GM18499 (cell line): Measurements from ENCODE around the gene DPP4.
"Not testable (repeated sequence)": the region's sequence is repeated elsewhere in the genome, so short reads cannot be mapped to it uniquely, and the experiment has no call there.

Source experiments
- ATAC-seq: cut with Tn5 transposase; IDR thresholded peaks from one replicate; pipeline ENCODE4 v1.9.1; 2021; ENCODE audit warnings: moderate number of reproducible peaks; ENCODE audit not compliant: insufficient read depth, unreplicated experiment

The DPP4 gene

DNA sequence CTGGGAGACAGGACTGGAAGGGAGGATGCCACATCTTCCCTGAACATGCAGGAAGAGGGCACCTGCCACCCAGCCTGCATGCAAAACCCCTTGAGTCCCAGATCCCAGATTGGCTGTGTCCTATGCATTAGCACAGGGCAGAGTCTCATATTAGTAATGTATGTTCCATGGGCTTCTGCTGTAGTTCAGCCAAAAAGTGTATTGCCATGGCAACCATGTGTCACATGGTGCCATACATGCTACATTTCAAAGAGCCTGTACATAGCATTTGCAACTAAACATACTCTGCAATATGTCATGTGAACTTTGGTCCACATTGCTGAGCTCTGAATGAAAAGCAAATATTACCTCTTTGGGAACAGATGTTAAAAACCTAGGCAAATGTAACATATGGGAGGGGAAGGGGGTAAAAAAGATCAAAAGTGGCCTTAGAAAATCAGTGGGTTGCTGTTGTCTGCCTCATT, 78.4 kb downstream of the DPP4 start:
- ATAC-seq: no peak

DNA sequence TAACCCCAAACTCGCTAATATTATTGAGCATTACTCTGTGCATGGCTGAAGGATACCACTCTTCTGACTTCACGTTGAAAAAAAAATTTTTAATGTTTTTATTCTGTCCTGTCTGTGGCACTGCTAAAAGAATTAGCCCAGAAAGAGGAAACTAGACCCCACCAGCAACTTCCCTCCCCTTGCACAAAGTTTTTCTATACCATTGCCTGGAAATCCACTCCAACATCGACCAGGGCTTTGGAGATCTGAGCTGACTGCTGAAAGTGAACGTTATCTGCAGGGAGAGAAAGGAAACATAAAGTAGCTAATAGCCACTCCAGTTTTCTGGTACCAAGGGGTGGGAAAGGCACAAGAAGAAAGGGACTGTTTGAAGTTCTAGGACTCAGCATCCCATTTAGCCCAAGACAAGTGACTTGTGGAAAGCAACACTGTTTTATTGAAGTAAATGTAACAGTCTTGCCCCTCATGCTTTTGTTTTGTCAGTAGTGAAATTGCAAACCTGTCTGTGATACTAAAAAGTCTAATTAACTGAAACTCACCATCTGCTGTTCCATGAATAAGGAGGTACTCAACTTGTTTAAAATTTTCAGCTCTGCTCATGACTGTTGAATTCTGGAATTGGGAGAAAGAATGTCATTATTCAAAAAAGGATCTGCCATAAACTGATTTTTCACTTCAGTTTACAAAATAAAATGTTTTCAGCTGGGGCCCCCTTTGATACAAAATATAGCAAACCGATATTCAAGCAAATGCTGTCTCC, 79.1 kb downstream of the DPP4 start:
- no peak for ATAC-seq

DNA sequence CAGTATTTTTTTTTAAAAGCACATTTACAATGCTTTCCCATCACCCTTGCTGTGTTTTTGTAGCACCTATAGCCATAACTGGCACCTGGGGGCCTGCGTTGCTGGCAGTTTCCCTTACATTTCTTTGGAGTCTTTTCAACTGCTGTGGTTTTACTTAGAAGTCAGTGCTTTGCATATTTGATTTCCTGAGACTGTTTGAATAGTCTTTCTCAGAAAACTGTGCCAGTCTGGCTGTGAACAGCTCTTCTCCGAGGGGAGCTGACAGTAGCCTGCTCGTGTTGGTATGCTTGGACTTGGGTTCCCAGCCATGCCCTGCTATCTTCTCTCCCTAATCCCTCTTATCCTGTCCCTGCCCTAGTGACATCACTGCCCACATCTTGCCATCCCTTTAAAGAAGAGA, 81.5 kb downstream of the DPP4 start:
- ATAC-seq: peak; percentile 56

DNA sequence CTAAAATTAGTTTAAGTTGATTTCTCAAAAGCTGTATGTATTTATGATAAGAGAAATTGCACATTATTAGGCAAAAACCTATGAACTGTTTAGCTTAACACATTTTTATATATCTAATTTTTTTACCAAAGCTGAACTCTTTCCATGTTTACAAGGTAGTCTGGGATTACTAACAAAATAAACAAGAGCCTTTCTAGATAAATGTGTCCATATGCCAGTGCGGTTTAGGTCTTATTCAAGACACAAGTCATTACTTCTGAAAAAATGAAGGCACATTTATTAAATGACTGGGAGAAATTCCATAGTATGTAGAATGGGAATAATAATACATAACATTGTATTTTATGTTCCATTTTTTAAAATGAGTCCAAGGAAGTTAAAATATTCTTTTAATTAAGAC, 82.0 kb downstream of the DPP4 start:
- ATAC-seq: no peak

DNA sequence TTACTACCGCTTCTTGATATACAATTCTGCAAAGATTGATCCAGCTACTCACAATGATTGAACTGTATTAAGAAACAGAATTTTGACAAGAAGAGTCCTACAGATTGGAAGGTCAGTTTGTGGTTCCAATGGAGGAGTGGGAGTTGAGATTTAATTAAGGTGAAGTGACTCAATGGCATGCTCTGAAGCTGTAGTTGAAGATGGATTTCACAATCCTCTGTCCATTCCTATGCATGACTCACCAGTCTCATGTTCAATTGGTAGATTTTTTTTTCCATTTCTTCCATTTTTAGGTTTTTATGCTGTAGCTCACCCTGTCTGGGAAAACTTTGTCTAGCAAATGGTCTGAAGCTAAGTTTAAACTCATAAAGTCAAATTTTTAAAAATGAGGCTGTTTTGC, 83.3 kb downstream of the DPP4 start:
- no peak for ATAC-seq

DNA sequence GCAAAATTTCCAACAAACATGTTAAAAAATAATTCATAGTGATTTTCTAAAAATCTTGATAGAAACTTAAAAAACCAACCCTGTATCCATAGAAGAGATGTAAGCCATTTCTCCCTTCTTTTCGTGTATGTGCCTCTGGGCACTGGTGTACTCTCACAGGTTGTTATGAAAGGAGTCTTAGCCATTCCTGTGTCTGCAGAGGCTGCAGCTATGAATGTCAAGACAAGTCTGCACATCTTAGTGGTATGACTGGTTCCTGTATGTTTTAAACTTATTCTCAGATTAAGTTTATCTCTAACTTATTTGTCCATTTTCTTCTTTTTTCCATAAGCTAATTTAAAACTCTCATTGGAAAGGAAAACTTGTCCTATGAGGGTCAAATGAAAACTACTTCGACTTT, 84.0 kb downstream of the DPP4 start:
- ATAC-seq: no peak

DNA sequence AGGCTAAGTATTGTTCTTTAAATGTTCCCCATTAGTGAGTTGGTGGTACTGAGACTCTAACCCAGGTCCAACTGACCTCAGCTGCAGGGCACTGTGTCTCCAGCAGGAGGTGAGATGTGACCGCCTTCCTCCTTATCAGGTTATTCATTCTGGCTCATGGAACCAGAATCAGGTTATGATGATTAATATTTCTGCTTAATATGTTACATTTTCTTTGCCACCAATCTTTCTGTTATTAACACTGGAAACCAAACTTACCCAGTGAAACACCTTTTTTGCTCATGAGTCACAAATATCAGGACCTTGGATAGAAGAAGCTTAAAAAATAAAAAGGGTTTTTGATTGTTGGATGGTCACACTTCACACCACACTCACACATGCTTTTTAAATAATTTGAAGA, 85.4 kb downstream of the DPP4 start:
- ATAC-seq: no peak

DNA sequence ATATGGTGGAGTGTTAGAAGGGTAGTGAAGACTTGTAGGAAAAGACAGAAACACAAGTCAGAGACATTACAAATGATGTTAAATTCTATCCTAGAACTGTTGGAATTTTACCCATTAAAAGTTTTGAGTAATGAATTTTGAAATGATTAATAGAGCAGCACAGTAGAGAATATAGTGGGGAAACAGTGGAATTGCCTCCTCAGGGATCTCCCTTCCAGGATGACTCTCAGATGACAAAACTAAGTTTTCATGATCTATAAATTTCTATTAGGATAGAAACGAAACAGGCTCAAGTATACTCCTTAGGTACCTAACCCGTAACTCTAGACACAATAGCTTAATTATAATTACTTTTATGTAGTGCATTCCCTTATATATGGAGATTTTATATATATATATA, 86.7 kb downstream of the DPP4 start:
- ATAC-seq: no peak

DNA sequence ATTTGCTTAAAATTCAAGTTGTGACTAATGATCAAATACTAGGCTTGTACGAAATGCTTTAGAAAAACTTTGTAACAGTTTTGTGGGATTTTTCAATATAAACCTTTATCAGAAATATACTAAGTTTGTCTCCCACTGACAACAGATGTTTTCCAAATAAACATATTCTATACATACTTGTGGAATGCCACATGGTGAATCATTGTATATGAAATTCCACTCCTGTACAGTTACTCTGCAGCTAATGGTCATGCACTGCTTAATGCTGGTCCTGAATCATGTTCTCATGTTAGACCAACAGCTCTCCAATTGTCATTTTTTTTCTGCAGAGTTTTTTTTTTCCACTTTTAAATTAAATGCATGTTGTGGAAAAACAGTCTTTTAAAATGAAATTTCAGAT, 90.1 kb downstream of the DPP4 start:
- ATAC-seq: no peak

DNA sequence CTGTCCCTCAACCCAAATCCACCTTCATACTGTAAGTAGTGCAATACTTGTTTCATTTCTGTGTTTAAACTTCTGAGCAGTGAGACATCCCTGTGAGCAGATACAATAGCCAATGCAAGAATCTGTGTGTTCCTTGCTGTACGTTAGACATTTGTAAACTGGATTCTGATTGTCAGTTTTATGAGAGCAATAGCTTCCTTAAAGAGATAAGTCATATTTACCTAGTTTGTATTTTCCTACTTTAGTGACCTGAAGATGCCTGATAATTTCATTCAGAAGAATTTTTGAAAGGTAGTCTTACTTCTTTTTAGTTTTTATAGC, 90.7 kb downstream of the DPP4 start:
- no peak for ATAC-seq

DNA sequence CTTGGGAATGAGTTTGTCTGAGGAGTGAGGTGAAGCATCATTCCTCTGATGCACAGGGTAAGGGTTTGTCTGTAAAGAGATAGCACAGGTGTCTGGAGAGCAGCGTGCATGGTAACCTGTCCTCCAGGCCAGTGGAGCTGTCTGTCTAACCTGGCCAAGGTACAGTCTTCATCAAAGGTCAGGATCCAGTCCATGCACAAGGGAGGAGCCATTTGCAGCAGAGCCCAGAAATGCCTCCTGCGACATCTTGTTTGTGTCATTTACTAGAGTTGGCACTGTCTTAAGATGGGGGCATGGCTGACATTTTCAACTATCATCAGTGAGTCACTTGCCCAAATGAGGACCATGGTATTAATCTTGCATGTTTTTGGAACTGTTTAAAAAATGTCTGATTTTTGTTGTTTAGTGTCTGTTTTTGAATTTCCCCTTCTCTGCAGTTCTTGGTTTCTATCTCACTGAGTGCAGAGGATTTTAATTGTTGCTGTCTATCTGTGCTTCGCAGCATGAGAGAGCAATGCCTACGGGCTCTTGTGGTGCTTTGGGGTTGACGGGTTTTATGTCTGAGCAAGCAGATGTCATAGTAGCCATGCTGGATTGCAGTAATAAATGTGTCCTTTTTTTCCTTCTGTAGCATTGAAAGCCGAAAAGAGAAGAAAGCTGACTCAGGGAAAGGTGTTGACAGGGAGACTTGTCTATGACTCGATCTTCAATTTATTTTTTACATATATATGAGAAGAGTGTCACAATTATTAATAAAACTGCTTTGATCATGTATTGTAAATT, 91.3 kb downstream of the DPP4 start:
- ATAC-seq: no peak

DNA sequence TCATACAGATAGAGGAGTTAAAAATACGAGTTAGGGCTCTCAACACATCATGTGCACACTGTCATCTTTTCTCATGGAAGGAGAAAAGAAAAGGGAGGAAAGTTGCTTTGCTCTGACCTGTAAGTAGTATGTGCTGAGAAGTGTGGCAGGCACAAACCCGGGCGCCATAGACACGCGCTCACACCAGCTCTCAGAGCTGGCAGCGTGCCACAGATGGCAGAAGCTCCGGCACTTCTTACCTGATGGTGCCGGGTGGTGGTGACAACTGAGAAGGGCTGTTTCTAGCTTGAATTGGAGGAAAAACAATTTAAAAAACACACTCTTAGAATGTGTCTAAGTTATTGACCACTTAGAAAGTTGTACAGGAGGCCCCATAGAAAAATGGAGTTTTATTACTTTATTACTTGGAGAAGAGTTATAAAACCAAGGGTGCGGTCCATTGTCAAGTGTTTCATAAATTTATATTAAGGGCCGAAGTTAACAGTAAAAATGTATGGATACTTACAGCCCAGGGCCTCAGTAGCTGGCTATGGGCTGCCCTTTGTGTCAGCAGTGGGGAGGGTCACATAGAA, 92.2 kb downstream of the DPP4 start:
- no peak for ATAC-seq

DNA sequence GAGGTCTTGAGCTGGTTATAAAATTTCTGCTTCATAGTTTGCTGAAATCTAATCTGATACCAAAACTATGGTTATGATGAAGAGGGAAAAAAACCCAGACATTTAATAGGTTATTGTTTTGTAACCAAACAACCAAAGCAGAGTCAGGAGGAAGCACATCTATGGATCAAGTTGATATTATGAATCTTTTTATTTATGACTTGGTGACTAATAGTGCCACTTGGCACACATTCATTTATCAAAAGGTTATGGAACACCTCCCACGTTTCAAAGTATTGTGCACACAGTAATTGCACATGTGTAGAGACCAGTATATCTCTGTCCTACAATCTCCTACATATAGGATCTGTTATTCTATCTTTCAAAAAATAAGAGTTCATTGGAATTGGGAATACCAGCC, 93.0 kb downstream of the DPP4 start:
- no peak for ATAC-seq

DNA sequence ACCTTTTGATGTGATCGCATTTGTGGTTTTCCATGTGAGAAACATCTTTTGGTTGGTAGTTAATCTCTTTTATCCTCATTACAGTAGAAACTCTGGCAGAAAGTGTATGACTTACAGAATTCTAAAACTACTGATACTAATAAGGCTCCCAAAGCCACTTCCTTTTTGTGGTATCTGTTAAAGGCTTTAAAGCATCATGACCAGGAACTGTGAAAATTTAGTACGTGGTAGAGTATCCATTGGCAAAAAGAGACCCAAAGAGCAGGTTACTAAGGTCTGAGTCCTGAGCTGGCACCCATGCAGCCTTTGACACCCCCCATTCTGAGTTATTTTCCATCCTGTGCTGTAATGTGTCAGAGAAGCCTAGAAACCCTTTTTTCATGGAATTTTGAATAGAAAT, 94.5 kb downstream of the DPP4 start:
- ATAC-seq: no peak

DNA sequence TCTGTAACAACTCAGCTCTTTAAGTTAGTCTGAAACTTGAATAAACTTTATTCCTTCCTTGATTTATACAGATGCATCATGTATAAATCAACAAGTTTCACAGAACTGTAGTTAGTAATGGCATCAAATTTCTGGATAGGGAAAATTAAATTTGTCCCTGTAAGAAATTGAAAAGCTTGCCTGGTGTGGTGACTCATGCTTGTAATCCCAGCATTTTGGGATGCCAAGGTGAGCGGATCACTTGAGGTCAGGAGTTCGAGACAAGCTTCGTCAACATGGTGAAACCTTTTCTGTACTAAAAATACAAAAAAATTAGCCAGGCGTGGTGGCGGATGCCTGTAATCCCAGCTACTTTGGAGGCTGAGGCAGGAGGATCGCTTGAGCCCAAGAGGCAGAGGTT, 96.1 kb downstream of the DPP4 start:
- not testable (repeated sequence) for ATAC-seq

DNA sequence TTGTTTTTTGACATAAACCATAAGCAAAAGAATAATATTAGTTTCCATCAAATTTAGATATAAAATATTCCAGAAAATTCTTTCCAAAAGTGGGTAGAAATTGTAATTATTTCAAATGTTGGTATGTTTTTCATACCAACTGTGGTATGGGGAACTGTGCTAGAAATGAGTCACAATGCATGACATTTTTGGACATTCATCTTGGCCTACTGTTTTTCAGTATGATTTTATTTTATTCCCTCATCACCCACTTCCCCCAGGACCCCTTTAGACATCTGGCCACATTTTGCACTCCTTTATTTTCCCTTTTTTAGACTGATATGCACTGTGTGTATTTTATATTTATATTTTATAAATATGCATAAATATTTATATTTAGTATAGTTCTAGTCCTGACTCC, 97.1 kb downstream of the DPP4 start:
- ATAC-seq: no peak

DNA sequence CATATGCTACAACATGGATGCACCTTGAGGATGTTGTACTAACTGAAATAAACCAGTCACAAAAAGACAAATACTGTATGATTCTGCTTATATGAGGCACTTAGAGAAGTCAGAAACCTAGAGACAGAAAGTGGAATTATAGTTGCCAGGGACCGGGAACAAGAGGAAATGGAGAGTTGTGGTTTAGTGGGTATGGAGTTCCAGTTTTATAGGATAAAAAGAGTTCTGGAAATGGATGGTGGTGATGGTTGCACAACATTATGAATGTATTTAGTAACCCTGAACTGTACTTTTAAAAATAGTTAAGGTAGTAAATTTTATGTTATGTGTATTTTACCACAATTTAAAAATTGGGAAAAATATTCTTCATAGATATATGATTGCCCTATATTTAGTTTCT, 97.7 kb downstream of the DPP4 start:
- ATAC-seq: no peak

DNA sequence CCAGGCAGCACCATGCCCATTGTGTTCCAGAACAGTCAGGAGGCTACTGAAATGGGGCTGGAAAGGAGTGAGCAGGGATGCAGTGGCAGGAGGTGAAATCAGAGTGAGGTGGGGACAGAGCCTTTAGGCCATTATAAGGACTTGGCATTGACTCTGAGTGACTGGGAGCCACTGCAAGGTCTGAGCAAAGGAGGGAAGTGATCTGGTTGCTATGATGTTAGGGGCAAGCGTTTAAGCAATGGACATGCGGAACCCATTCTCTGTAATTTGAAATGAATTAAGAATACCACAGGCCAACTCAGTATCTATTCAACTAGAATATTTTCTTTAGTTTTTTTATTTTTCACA, 98.2 kb downstream of the DPP4 start:
- ATAC-seq: no peak

DNA sequence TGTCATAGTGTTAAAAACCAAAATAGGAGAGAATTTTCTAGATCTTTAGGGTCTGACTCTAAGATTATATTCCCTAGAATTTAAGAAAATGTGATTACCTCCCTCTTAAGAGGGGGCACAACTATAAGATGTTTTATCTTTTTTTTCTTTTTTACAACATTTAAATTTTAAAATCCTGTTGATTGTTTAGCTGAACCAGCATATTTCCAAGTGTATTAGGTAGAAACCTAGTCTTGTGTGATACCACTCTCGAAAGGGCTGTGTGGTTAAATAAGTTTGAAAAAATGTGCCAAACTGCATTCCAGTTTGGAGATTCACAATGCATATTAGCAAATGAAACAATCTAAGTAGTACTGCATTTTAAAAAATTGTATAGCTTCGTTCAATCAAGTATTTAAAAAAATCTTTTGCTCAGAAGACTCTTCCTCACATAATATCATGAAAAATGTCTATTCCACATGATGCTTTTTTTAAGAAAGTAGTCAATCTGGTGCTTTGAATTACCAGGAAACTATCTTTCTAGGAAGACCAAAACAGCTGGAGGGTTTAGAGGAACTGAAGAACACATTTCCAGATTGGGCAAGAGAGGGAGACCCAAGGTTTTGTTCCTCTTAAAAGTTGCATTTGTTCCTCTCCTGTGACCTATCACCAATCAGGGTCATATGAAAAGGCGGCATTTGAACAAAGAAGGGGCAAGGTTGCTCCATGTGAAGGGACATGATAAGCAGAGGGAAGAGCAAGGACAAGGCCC, 98.8 kb downstream of the DPP4 start:
- ATAC-seq: no peak

DNA sequence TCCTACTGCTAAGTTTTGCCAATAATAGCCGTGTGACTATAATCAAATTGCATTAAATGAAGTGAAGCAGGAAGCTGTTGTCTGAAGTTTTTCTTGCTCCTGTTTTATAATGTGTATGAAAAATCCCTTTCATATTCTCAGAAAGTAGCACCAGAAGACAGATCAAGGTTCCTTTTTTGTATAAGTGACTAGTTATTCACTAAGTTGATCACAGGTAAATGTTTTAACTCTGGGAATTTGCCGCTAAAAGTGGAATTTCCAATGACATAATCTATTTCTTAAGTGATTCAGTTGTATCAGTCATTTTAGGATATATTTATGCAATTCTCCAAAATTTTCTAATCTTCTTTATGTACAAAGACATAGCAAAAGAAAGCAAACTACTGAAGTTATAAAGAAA, 99.6 kb downstream of the DPP4 start:
- no peak for ATAC-seq

DNA sequence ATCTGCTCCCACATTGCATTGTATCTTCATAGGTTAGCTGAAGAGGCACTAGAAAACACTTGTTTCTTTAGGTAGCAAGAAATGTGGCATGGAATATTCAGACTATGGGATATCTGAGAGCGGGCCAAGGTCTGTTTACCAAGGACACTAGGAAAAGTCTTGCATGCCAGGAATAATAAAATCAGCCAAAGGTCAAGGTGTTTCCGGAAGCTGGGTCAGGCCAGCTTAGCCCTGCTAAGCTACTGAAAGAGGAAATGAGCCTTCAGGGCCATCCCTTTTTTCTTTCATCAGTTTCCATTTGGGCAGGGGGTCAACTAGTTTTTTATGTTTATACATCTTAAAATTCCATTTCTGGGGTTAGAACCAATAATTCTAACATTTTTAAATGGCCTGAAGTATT, 101.1 kb downstream of the DPP4 start:
- ATAC-seq: no peak
